C4-2B (cell line): Measurements from ENCODE around the gene ASTN1.

Experiments
- ZFX ChIP-seq: fragments of 450-650 bp; IDR thresholded peaks from 2 replicates; pipeline ENCODE4 v1.6.1; 2017
- TF ChIP-seq, protein P1 (sequence below): fragments of 450-650 bp; conservative IDR thresholded peaks from 2 replicates; pipeline ENCODE4 v1.5.1; 2017; ENCODE audit warnings: mild to moderate bottlenecking

DNA sequence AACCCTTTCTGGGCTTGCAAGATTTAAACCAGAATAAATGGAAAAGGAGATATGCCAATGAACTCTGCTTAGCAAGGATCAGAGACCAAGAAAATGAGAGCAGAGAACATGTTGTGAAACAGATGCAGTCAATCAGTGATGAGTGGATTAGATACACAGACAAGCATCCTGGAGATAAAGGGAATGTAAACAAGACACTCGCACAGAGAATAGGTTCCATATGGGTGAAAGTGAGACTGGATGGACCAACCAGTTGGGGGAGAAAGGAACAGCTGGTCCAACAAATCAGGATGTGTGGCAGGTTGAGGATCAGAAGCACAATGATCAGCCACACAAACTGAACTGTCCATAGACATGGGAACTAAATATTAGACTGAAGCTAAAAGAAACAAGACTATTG, 338.2 kb downstream of the ASTN1 start:
- TF ChIP-seq, protein P1, sequence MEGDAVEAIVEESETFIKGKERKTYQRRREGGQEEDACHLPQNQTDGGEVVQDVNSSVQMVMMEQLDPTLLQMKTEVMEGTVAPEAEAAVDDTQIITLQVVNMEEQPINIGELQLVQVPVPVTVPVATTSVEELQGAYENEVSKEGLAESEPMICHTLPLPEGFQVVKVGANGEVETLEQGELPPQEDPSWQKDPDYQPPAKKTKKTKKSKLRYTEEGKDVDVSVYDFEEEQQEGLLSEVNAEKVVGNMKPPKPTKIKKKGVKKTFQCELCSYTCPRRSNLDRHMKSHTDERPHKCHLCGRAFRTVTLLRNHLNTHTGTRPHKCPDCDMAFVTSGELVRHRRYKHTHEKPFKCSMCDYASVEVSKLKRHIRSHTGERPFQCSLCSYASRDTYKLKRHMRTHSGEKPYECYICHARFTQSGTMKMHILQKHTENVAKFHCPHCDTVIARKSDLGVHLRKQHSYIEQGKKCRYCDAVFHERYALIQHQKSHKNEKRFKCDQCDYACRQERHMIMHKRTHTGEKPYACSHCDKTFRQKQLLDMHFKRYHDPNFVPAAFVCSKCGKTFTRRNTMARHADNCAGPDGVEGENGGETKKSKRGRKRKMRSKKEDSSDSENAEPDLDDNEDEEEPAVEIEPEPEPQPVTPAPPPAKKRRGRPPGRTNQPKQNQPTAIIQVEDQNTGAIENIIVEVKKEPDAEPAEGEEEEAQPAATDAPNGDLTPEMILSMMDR = no peak
- TF ChIP-seq ZFX = no peak
